Neural progenitor cell (in vitro differentiated cells): ENCODE data around the gene BCAS4.
"Not testable (repeated sequence)": the region's sequence is repeated elsewhere in the genome, so short reads cannot be mapped to it uniquely, and the experiment has no call there.

Source experiments
- CTCF ChIP-seq: fragments of 200-600 bp; sonication (generic); IDR thresholded peaks from 2 replicates; pipeline ENCODE4 v1.5.1; 2017; ENCODE audit warnings: antibody characterized with exemption, mild to moderate bottlenecking
- EZH2 ChIP-seq: fragments of 200-600 bp; sonication (generic); IDR thresholded peaks from 2 replicates; pipeline ENCODE4 v1.6.1; 2017; ENCODE audit warnings: antibody characterized with exemption, mild to moderate bottlenecking, moderate library complexity
- EZH2phosphoT487 ChIP-seq: fragments of 200-600 bp; sonication (generic); IDR thresholded peaks from 2 replicates; pipeline ENCODE4 v1.6.1; 2017; ENCODE audit warnings: antibody characterized with exemption

GRCh38 chr20:50765251-50765650 is 29.6 kb upstream of the BCAS4 start:
- not testable (repeated sequence) for TF ChIP-seq CTCF, EZH2phosphoT487, EZH2
